Lung (tissue), 12 donors: ENCODE data around the gene PLEKHH1. TPM values are rescaled to one million over a fixed set of nuclear protein-coding genes. Genes with fewer than 3 reads are reported as not detected.
A peak's percentile ranks its signal among the peaks of the same experiment; 100 is the strongest.

ENCODE experiments used
- ATAC-seq: fragments of 200-7000 bp; cut with Tn5 transposase; one replicate; pipeline ENCODE4 v1.9.1; 2020; ENCODE audit warnings: moderate number of reproducible peaks; ENCODE audit not compliant: insufficient read depth, low FRiP score
- DNase-seq, 3 donors: peaks; one replicate each; pipeline ENCODE4 v3.0.0-alpha.2; 2013 to 2017
- H3K27ac ChIP-seq, 2 donors: one replicate each; pipeline ENCODE4 v1.5.1; 2013; ENCODE audit warnings: mild to moderate bottlenecking in 2 of 2, moderate library complexity in 2 of 2, control low read depth in 1 of 2, inconsistent platforms in 1 of 2, low read depth in 1 of 2, low read length in 1 of 2
- H3K27me3 ChIP-seq, 3 donors: one replicate each; pipeline ENCODE4 v1.5.1; 2013; ENCODE audit warnings: low read length in 2 of 3; ENCODE audit not compliant: control insufficient read depth in 3 of 3, insufficient read depth in 3 of 3
- H3K36me3 ChIP-seq, 4 donors: one replicate each; pipeline ENCODE4 v1.5.1; 2013; ENCODE audit warnings: low read length in 4 of 4, mild to moderate bottlenecking in 1 of 4, moderate library complexity in 1 of 4; ENCODE audit not compliant: control insufficient read depth in 4 of 4, insufficient read depth in 4 of 4
- H3K4me1 ChIP-seq, 5 donors: one replicate each; pipeline ENCODE4 v1.5.1; 2013; ENCODE audit warnings: low read length in 5 of 5, mild to moderate bottlenecking in 2 of 5, moderate library complexity in 1 of 5; ENCODE audit not compliant: control insufficient read depth in 5 of 5, insufficient read depth in 5 of 5
- H3K4me3 ChIP-seq: one replicate; pipeline ENCODE4 v1.5.1; 2013; ENCODE audit warnings: mild to moderate bottlenecking, control low read depth, moderate library complexity
- H3K9ac ChIP-seq, 2 donors: one replicate each; pipeline ENCODE4 v1.5.1; 2013; ENCODE audit warnings: low read length in 2 of 2, control low read depth in 1 of 2; ENCODE audit not compliant: insufficient read depth in 1 of 2
- H3K9me3 ChIP-seq, 4 donors: one replicate each; pipeline ENCODE4 v1.5.1; 2013; ENCODE audit warnings: low read length in 3 of 4, mild to moderate bottlenecking in 1 of 4, moderate library complexity in 1 of 4; ENCODE audit not compliant: control insufficient read depth in 4 of 4, insufficient read depth in 3 of 4
- CTCF ChIP-seq: IDR thresholded peaks from 2 replicates; pipeline ENCODE4 v1.5.1; 2012; ENCODE audit warnings: mild to moderate bottlenecking; ENCODE audit errors: control extremely low read depth, extremely low read depth
- WGBS, 2 donors: extraction: QIAGEN DNeasy Blood & Tissue Kit; methylation state at CpG; one replicate each; pipeline ENCODE4 v1.1.7; 2013; 5-methylcytosine and 5-hydroxymethylcytosine counted together
- polyA plus RNA-seq, 2 donors: library from polyadenylated mRNA; stranded (reverse); fragments of 200-250 nt; gene quantifications; one replicate each; pipeline ENCODE4 v1.2.1, GENCODE V29; 2013
- total RNA-seq, 2 donors: library from RNA; depleted of rRNA in 1 of 2; stranded (reverse); fragments of >200 nt in 1 of 2; gene quantifications; one replicate each; pipeline ENCODE4 v1.2.1, GENCODE V29; 2014 to 2021
- donor health status: control.
- donor health status: control.
- donor health status: Bipolar disorder and iron deficiency.
- donor health status: healthy.
- donor health status: DM: yes; HTN: yes; CAD: no.

The PLEKHH1 gene
- total and polyA plus RNA-seq, 4 donors, result 0.80 to 9.3 (median 2.9) TPM

DNA sequence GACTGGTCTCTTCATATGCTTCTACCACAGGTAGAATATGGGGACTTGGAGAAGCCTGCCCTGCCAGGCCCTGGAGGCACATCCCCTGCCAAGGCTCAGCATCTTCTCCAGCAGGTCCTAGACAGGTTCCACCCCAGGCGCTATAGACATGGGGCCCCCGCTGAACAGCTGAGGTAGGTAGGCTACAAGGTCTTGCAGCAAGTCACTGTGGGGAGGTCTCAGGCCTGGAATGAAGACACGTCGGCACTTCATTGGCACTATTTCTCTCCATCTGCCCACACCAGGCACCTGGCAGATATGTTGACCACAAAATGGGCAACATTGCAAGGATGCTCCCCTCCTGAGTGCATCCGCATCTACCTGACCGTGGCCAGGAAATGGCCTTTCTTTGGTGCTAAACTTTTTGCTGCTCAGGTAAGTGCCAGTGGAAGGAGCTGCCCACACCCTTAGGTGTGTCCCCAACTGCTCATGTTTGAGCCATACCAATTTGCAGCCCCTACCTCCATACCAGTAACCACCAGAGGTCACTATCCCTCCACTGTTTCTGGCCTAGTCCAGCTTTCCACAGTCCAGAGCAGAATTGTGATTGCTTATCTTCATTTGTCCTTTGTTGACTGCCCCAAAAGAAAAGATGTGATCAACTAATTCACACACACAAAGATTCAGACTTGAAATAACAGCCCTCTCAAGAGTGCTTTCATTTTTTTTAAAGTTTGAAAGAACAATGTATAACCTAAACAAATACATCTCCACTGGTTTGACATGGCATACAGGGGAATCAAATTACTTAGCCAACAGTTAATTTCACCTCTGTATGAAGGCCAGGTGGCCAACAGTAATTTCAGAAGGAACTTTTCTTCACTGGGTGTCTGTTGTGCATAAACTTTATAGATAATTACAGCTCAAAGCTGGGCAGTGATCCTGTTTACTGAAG, 50.9 kb downstream of the PLEKHH1 start:
- H3K27me3 ChIP-seq, result no peaks in the 10 kb centered on the region
- H3K9ac ChIP-seq, result no peak overlapping the region
- no peaks in the 10 kb centered on the region for H3K9me3 ChIP-seq
- H3K36me3 ChIP-seq, result peaks cover 4 to 14% (median 10%) of the 10 kb centered on the region in 4 donors
- H3K4me1 ChIP-seq, result no peaks in the 10 kb centered on the region
- peak; percentile 42 for TF ChIP-seq CTCF
- WGBS, 2 donors, result 87 to 89% methylated on average over 6 of the region's 6 CpGs
- peak; percentile 45 to 65 (median 56) for DNase-seq
- H3K4me3 ChIP-seq, result no peak overlapping the region
- peak; percentile 71 for ATAC-seq
- no peak overlapping the region for H3K27ac ChIP-seq

DNA sequence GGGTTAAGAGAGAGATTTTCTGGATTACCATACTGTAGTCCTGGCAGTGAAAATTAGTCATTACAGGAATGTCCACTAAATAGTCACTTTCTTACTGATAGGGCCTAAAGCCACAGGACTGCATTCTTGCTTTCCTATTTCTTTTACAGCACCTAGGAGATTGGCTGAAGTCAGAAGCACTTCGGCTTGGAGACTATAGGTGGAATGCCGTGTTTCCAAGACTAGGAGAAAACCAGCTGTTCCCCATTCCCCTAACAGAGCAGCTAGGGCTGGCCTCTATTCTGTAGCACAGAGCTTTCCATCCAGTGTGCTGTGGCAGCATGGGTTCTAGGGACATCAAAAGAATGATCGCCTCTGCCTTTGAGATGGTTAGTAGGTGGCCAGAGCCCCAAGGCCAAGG, 51.9 kb downstream of the PLEKHH1 start:
- Histone ChIP-seq H3K9ac (no peak overlapping the region), H3K4me3 (no peak overlapping the region), H3K4me1 (no peaks in the 10 kb centered on the region), H3K36me3 (peaks cover 7 to 16% (median 13%) of the 10 kb centered on the region in 4 donors), H3K27ac (no peak overlapping the region), H3K9me3 (no peaks in the 10 kb centered on the region), H3K27me3 (no peaks in the 10 kb centered on the region)
- DNase-seq, result no peak
- no peak for ATAC-seq
- WGBS, 2 donors, result 94 to 97% methylated on average over 3 of the region's 3 CpGs
- no peak for TF ChIP-seq CTCF

GRCh38 chr14:67586369-67586768, 53.3 kb downstream of the PLEKHH1 start:
- TF ChIP-seq CTCF, result no peak
- peak; percentile 58 for ATAC-seq
- Histone ChIP-seq H3K9me3 (no peaks in the 10 kb centered on the region), H3K9ac (no peak overlapping the region), H3K4me1 (no peaks in the 10 kb centered on the region), H3K27me3 (no peaks in the 10 kb centered on the region), H3K4me3 (no peak overlapping the region), H3K36me3 (peaks cover 7 to 20% (median 13%) of the 10 kb centered on the region in 4 donors), H3K27ac (no peak overlapping the region)
- WGBS, 2 donors, result 71 to 75% methylated on average over 4 of the region's 4 CpGs
- no peak for DNase-seq
